HG02840 (cell line): ENCODE data around the gene RPS4Y2.

ENCODE experiments used
- ATAC-seq: cut with Tn5 transposase; IDR thresholded peaks from one replicate; pipeline ENCODE4 v1.9.1; 2021; ENCODE audit warnings: mild to moderate bottlenecking, moderate library complexity, moderate number of reproducible peaks; ENCODE audit not compliant: unreplicated experiment, low FRiP score

Gene RPS4Y2

GRCh38 chrY:20755808-20756207 lies at the start of gene RPS4Y2:
TSS of gene RPS4Y2 (plus strand) at chrY:20756108. CDS start at chrY:20756164, 56 bp downstream.
- ATAC-seq = no peak

- no peak for ATAC-seq
Observed at GRCh38 chrY:20714391-20714790, 41.5 kb upstream of the RPS4Y2 start.

GRCh38 chrY:20726184-20726907 lies 29.6 kb upstream of the RPS4Y2 start:
- no peak for ATAC-seq

- ATAC-seq = no peak
Observed at GRCh38 chrY:20735200-20735599, 20.7 kb upstream of the RPS4Y2 start.

GRCh38 chrY:20739806-20740205 lies 16.1 kb upstream of the RPS4Y2 start:
- no peak for ATAC-seq

GRCh38 chrY:20740609-20741008 lies 15.3 kb upstream of the RPS4Y2 start:
- no peak for ATAC-seq

GRCh38 chrY:20745060-20745459 lies 10.8 kb upstream of the RPS4Y2 start:
- no peak for ATAC-seq

GRCh38 chrY:20746919-20747318 lies 9.0 kb upstream of the RPS4Y2 start:
- ATAC-seq = no peak

GRCh38 chrY:20763869-20764268 lies 8.0 kb downstream of the RPS4Y2 start:
- ATAC-seq = no peak

- no peak for ATAC-seq
Observed at GRCh38 chrY:20765117-20765516, 9.2 kb downstream of the RPS4Y2 start.

GRCh38 chrY:20770755-20771154 lies 14.8 kb downstream of the RPS4Y2 start:
- ATAC-seq = no peak

GRCh38 chrY:20776104-20776503 lies 20.2 kb downstream of the RPS4Y2 start:
- ATAC-seq = no peak

- no peak for ATAC-seq
Observed at GRCh38 chrY:20780104-20780654, 24.3 kb downstream of the RPS4Y2 start.

GRCh38 chrY:20780776-20781175 lies 24.9 kb downstream of the RPS4Y2 start:
- no peak for ATAC-seq

GRCh38 chrY:20781408-20781807 lies 25.5 kb downstream of the RPS4Y2 start:
- ATAC-seq = no peak

GRCh38 chrY:20784965-20785364 lies 29.1 kb downstream of the RPS4Y2 start:
- ATAC-seq = no peak

- no peak for ATAC-seq
Observed at GRCh38 chrY:20787076-20787475, 31.2 kb downstream of the RPS4Y2 start.

GRCh38 chrY:20798351-20799049 lies 42.6 kb downstream of the RPS4Y2 start:
- no peak for ATAC-seq

GRCh38 chrY:20802659-20803058 lies 46.8 kb downstream of the RPS4Y2 start:
- no peak for ATAC-seq

GRCh38 chrY:20806243-20806642 lies 50.3 kb downstream of the RPS4Y2 start:
- no peak for ATAC-seq

- no peak for ATAC-seq
Observed at GRCh38 chrY:20813459-20813858, 57.6 kb downstream of the RPS4Y2 start.

GRCh38 chrY:20814794-20815193 lies 58.9 kb downstream of the RPS4Y2 start:
- no peak for ATAC-seq
